ENCODE measurements around the gene CCR5AS.

CCR5AS gene

DNA sequence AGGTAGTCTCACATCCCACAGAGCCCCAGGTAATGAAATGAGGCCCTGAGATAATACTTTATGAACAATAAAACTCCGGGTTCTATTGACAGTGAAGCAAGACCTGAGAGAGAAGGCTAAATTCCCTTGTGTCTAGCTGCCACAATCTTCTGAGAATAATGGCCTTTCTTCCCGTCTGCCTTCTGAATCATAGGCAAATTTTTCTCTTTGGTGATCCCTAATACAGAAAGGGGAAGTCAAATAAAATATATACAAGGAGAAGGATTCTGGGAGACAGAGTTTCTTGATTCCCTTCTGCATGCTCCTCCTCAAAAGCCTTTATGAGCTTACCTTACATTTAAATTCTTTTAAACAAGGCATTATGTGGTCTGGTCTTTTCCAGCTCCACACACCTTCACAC, 82.8 kb downstream of the CCR5AS start:
- no peak for DNase-seq
- H3K4me3 ChIP-seq: no peak overlapping the region
- peaks cover 0 to 4% (median under 1%) of the 10 kb centered on the region in 4 donors for H3K9me3 ChIP-seq
- intact Hi-C loops (cut with DNase I): no loop called here
- H3K27ac ChIP-seq: no peak overlapping the region
- H3K36me3 ChIP-seq: no peaks in the 10 kb centered on the region
- no peaks in the 10 kb centered on the region for H3K4me1 ChIP-seq
- no peaks in the 10 kb centered on the region for H3K27me3 ChIP-seq
- 27 to 58% methylated on average over 2 of the region's 2 CpGs for WGBS, 2 donors
- TF ChIP-seq, protein P1, sequence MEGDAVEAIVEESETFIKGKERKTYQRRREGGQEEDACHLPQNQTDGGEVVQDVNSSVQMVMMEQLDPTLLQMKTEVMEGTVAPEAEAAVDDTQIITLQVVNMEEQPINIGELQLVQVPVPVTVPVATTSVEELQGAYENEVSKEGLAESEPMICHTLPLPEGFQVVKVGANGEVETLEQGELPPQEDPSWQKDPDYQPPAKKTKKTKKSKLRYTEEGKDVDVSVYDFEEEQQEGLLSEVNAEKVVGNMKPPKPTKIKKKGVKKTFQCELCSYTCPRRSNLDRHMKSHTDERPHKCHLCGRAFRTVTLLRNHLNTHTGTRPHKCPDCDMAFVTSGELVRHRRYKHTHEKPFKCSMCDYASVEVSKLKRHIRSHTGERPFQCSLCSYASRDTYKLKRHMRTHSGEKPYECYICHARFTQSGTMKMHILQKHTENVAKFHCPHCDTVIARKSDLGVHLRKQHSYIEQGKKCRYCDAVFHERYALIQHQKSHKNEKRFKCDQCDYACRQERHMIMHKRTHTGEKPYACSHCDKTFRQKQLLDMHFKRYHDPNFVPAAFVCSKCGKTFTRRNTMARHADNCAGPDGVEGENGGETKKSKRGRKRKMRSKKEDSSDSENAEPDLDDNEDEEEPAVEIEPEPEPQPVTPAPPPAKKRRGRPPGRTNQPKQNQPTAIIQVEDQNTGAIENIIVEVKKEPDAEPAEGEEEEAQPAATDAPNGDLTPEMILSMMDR (IDR thresholded peaks at IDR 0.05): no peak
- TF ChIP-seq POLR2AphosphoS5 (IDR thresholded peaks at IDR 0.05): no peak
- TF ChIP-seq POLR2A (IDR thresholded peaks at IDR 0.05): no peak
- TF ChIP-seq EP300 (IDR thresholded peaks at IDR 0.05): no peak

GRCh38 chr3:46321461-46322104, 85.3 kb downstream of the CCR5AS start:
- H3K36me3 ChIP-seq: no peaks in the 10 kb centered on the region
- H3K27ac ChIP-seq: no peak overlapping the region
- TF ChIP-seq POLR2A (IDR thresholded peaks at IDR 0.05) (no peak), POLR2AphosphoS5 (IDR thresholded peaks at IDR 0.05) (no peak), EP300 (IDR thresholded peaks at IDR 0.05) (no peak)
- TF ChIP-seq, protein P1 (IDR thresholded peaks at IDR 0.05): no peak
- H3K4me1 ChIP-seq: no peaks in the 10 kb centered on the region
- DNase-seq: no peak
- H3K9me3 ChIP-seq: peaks cover 0 to 2% (median under 1%) of the 10 kb centered on the region in 4 donors
- H3K4me3 ChIP-seq: no peak overlapping the region
- 72 to 92% methylated on average over 1 of the region's 1 CpG for WGBS, 2 donors
- intact Hi-C loops (cut with DNase I): no loop called here
- H3K27me3 ChIP-seq: no peaks in the 10 kb centered on the region

GRCh38 chr3:46318207-46318927, 88.5 kb downstream of the CCR5AS start:
- 91% methylated on average over 3 of the region's 3 CpGs for WGBS, 2 donors

DNA sequence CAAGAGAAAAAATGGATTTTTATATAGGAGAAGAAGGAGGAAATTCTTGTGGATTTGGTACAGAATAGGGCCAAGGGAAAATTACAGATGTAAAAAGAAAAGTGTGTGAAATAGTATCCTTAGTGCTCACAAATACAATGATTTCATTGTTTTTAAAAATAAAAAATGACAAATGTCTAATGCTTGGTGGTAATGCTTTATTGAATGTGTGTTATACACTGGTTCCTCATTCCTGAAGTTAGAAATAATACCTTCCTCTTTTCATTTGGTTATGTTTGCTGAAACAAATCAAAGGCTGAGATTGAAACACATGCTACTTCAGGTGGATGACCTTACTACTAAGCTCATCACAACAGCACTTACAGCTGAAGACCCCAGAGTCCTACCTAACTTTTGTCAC, 90.7 kb downstream of the CCR5AS start:
- intact Hi-C loops (cut with DNase I): no loop called here
- no peaks in the 10 kb centered on the region for H3K27me3 ChIP-seq
- H3K9me3 ChIP-seq: peaks cover 0 to 4% (median under 1%) of the 10 kb centered on the region in 4 donors
- H3K27ac ChIP-seq: no peak overlapping the region
- no peak for TF ChIP-seq POLR2AphosphoS5 (IDR thresholded peaks at IDR 0.05)
- TF ChIP-seq, protein P1 (IDR thresholded peaks at IDR 0.05): no peak
- no peak for TF ChIP-seq POLR2A (IDR thresholded peaks at IDR 0.05)
- no peak for TF ChIP-seq EP300 (IDR thresholded peaks at IDR 0.05)
- no peaks in the 10 kb centered on the region for H3K4me1 ChIP-seq
- DNase-seq: no peak
- no peak overlapping the region for H3K4me3 ChIP-seq
- H3K36me3 ChIP-seq: no peaks in the 10 kb centered on the region

More at GRCh38 chr3:46318207-46318927, 88.5 kb downstream of the CCR5AS start:
- TF ChIP-seq, protein P1 (IDR thresholded peaks at IDR 0.05): no peak
- TF ChIP-seq EP300 (IDR thresholded peaks at IDR 0.05) (no peak), POLR2A (IDR thresholded peaks at IDR 0.05) (no peak), POLR2AphosphoS5 (IDR thresholded peaks at IDR 0.05) (no peak)
- H3K36me3 ChIP-seq: no peaks in the 10 kb centered on the region
- intact Hi-C loops (cut with DNase I): no loop called here
- H3K27ac ChIP-seq: no peak overlapping the region
- H3K27me3 ChIP-seq: no peaks in the 10 kb centered on the region
- no peak for DNase-seq
- peaks cover 0 to 4% (median under 1%) of the 10 kb centered on the region in 4 donors for H3K9me3 ChIP-seq
- H3K4me3 ChIP-seq: no peak overlapping the region
- no peaks in the 10 kb centered on the region for H3K4me1 ChIP-seq
